NCI-H1436 (cell line): ENCODE data around the gene TC2N.
"Not testable (repeated sequence)": the region's sequence is repeated elsewhere in the genome, so short reads cannot be mapped to it uniquely, and the experiment has no call there.

Experiments
- DNase-seq: peaks from one replicate; lab custom pipeline; 2025; lab: John Stamatoyannopoulos, UW

Gene TC2N

GRCh38 chr14:91889477-91890211 is 22.3 kb upstream of the TC2N start:
- no peak for DNase-seq

GRCh38 chr14:91888641-91889476 is 21.5 kb upstream of the TC2N start:
- no peak for DNase-seq

GRCh38 chr14:91886961-91887360 is 19.6 kb upstream of the TC2N start:
- DNase-seq: no peak

- no peak for DNase-seq
Observed at GRCh38 chr14:91885839-91886238, 18.5 kb upstream of the TC2N start.

- no peak for DNase-seq
Observed at GRCh38 chr14:91885113-91885712, 17.9 kb upstream of the TC2N start.

- DNase-seq: no peak
Observed at GRCh38 chr14:91884664-91885063, 17.3 kb upstream of the TC2N start.

GRCh38 chr14:91883753-91884152 is 16.4 kb upstream of the TC2N start:
- DNase-seq: no peak

- no peak for DNase-seq
Observed at GRCh38 chr14:91882776-91883175, 15.4 kb upstream of the TC2N start.

- no peak for DNase-seq
Observed at GRCh38 chr14:91882369-91882768, 15.0 kb upstream of the TC2N start.

GRCh38 chr14:91879196-91879595 is 11.9 kb upstream of the TC2N start:
- DNase-seq: no peak

GRCh38 chr14:91878274-91878673 is 10.9 kb upstream of the TC2N start:
- DNase-seq: no peak

GRCh38 chr14:91877376-91877915 is 10.1 kb upstream of the TC2N start:
- no peak for DNase-seq

GRCh38 chr14:91876492-91876891 is 9.2 kb upstream of the TC2N start:
- no peak for DNase-seq

GRCh38 chr14:91875525-91876286 is 8.4 kb upstream of the TC2N start:
- no peak for DNase-seq

- no peak for DNase-seq
Observed at GRCh38 chr14:91873471-91874415, 6.4 kb upstream of the TC2N start.

- no peak for DNase-seq
Observed at GRCh38 chr14:91872517-91873470, 5.5 kb upstream of the TC2N start.

GRCh38 chr14:91872011-91872501 is 4.7 kb upstream of the TC2N start:
- DNase-seq: no peak

GRCh38 chr14:91871401-91871800 is 4.1 kb upstream of the TC2N start:
- not testable (repeated sequence) for DNase-seq

- DNase-seq: no peak
Observed at GRCh38 chr14:91870890-91871289, 3.6 kb upstream of the TC2N start.
